Progenitor cell of endocrine pancreas (in vitro differentiated cells): ENCODE results near the gene TSPAN19. TPM values are rescaled to one million over a fixed set of nuclear protein-coding genes. Genes with fewer than 3 reads are reported as not detected.

ENCODE experiments used
- DNase-seq: peaks from one replicate; pipeline ENCODE4 v3.0.0; 2021; ENCODE audit warnings: low spot score; ENCODE audit not compliant: unreplicated experiment
- H3K27ac Mint-ChIP-seq: 2 replicates; pipeline ENCODE4 v1.8.0; 2021; ENCODE audit warnings: mild to moderate bottlenecking, moderate library complexity, mixed read lengths
- H3K27me3 Mint-ChIP-seq: 2 replicates; pipeline ENCODE4 v1.8.0; 2021; ENCODE audit warnings: mixed read lengths
- H3K36me3 Mint-ChIP-seq: 2 replicates; pipeline ENCODE4 v1.8.0; 2022; ENCODE audit warnings: mixed read lengths; ENCODE audit not compliant: insufficient read depth
- H3K4me1 Mint-ChIP-seq: 2 replicates; pipeline ENCODE4 v1.8.0; 2021; ENCODE audit warnings: low read depth, mixed read lengths
- H3K4me3 Mint-ChIP-seq: 2 replicates; pipeline ENCODE4 v1.8.0; 2021; ENCODE audit warnings: low read depth, mild to moderate bottlenecking, moderate library complexity, mixed read lengths
- H3K9me3 Mint-ChIP-seq: 2 replicates; pipeline ENCODE4 v1.8.0; 2021; ENCODE audit warnings: low read depth, mixed read lengths
- total RNA-seq: library from RNA; stranded (reverse); gene quantifications from 2 replicates; pipeline ENCODE4 v1.2.1, GENCODE V29; 2021
- TF ChIP-seq, protein P1 (sequence below): fragments of 200-600 bp; sonication (generic); IDR thresholded peaks from one replicate; pipeline ENCODE4 v1.5.0; 2021; ENCODE audit warnings: antibody characterized with exemption, mild to moderate bottlenecking; ENCODE audit not compliant: unreplicated experiment

Gene TSPAN19
- total RNA-seq, 1 donor from 2014 or later = not detected

DNA sequence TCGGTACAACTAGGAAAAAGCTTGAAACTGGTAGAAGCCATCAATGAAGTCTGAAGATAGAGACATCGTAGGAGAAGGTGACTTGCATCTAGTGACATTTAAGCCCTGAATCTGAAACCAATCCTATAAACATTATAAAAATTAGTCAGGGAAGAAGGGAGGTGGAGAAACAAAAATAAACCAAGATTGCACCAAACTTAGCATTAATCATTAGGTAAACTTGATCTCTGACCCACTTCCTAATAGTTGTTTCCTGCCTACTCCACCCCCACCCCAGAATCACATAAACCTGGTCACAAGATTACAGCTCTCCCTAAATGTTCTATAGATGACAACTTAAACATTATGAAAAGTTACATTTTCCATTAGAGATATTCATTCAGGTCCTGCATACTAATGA is 40.4 kb downstream of the TSPAN19 start:
- Mint-ChIP-seq H3K36me3 (no peaks in the 10 kb centered on the region), H3K4me1 (peaks cover 9% of the 10 kb centered on the region), H3K27ac (no peak overlapping the region), H3K9me3 (no peaks in the 10 kb centered on the region), H3K27me3 (no peaks in the 10 kb centered on the region), H3K4me3 (no peak overlapping the region)
- TF ChIP-seq, protein P1, sequence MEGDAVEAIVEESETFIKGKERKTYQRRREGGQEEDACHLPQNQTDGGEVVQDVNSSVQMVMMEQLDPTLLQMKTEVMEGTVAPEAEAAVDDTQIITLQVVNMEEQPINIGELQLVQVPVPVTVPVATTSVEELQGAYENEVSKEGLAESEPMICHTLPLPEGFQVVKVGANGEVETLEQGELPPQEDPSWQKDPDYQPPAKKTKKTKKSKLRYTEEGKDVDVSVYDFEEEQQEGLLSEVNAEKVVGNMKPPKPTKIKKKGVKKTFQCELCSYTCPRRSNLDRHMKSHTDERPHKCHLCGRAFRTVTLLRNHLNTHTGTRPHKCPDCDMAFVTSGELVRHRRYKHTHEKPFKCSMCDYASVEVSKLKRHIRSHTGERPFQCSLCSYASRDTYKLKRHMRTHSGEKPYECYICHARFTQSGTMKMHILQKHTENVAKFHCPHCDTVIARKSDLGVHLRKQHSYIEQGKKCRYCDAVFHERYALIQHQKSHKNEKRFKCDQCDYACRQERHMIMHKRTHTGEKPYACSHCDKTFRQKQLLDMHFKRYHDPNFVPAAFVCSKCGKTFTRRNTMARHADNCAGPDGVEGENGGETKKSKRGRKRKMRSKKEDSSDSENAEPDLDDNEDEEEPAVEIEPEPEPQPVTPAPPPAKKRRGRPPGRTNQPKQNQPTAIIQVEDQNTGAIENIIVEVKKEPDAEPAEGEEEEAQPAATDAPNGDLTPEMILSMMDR = no peak
- no peak for DNase-seq

DNA sequence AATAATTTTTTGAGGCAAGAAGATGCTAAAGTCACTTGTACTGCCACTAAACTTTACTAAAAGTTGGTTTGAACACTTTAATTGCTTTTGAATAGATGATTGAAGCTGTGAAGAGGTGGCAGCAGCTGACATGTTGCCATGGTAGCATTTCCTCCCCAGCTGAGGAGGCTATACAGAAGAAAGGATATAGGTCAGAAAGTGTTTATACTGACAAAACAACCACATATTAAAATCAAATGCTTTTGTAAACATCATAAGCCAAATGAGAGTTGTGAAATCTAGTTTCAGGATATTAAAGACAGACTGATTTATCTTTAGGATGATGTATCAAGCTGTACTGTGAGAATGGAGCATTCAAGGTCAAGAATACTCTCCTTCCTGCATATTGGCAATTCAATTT is 41.7 kb downstream of the TSPAN19 start:
- peaks cover 9% of the 10 kb centered on the region for H3K4me1 Mint-ChIP-seq
- H3K27me3 Mint-ChIP-seq = no peaks in the 10 kb centered on the region
- no peaks in the 10 kb centered on the region for H3K9me3 Mint-ChIP-seq
- H3K27ac Mint-ChIP-seq = no peak overlapping the region
- no peak for DNase-seq
- no peak overlapping the region for H3K4me3 Mint-ChIP-seq
- no peaks in the 10 kb centered on the region for H3K36me3 Mint-ChIP-seq
- TF ChIP-seq, protein P1 = no peak

DNA sequence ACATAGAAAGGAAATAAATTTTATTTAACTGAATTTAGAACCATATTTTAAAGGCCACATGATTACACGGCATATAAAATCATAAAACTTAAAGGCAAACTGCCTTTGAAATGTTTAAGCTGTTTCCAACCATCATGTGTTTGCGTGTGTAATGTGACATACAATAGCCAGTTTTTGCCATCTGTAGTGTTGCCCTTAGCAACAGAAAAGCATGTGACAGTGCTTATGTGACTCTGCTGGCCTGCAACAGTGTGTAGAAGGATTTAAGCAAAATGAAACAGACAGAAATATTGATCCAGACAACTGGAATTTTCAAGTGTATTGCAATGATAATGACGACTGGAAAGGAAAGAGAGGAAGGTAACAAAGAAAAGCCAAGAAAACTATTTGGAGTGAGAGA is 49.5 kb downstream of the TSPAN19 start:
- Mint-ChIP-seq H3K4me1 (no peaks in the 10 kb centered on the region), H3K27me3 (no peaks in the 10 kb centered on the region), H3K9me3 (no peaks in the 10 kb centered on the region), H3K27ac (no peak overlapping the region), H3K36me3 (no peaks in the 10 kb centered on the region), H3K4me3 (no peak overlapping the region)
- TF ChIP-seq, protein P1 = no peak
- no peak for DNase-seq

DNA sequence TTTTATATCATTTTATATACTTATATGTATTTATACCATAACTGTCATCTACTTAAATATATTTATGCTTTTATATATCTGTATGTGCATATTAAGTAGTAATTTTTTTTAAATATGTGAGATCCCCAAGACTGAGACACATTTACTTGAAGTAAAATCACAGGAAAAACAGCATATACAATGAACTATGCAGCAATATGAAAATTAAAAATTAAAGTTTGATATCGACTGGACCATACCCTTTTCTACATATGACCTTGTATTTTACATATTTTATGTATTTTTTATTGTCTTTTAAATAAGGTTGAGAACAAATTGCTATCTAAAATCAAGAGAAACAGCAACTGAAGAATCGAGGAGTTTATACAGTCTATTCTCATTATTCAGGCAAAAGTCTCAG is 50.0 kb downstream of the TSPAN19 start:
- TF ChIP-seq, protein P1 = no peak
- no peak for DNase-seq
- no peaks in the 10 kb centered on the region for H3K27me3 Mint-ChIP-seq
- H3K4me3 Mint-ChIP-seq = no peak overlapping the region
- no peaks in the 10 kb centered on the region for H3K4me1 Mint-ChIP-seq
- no peaks in the 10 kb centered on the region for H3K36me3 Mint-ChIP-seq
- no peak overlapping the region for H3K27ac Mint-ChIP-seq
- no peaks in the 10 kb centered on the region for H3K9me3 Mint-ChIP-seq

DNA sequence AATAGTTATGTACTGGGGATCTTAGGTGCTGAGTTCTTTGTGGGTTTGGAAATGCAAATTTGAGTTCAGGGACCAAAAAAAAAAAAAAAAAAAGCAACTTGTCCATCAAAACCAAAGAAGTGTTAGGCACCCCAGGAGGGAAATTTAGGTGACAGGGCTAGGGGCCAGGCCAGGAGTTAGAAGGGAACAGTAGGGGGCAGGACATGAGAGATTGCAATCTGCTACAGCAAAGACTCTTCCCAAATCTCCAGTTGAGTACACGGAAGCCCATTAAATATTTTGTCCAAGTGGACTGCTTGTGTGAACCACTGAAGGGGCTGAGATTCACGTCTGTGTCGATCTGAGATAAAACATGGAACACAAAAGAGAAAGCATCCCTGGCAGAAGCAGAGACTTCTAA is 52.8 kb downstream of the TSPAN19 start:
- Mint-ChIP-seq H3K36me3 (no peaks in the 10 kb centered on the region), H3K27ac (no peak overlapping the region), H3K4me3 (no peak overlapping the region), H3K9me3 (no peaks in the 10 kb centered on the region), H3K4me1 (peaks cover 3% of the 10 kb centered on the region), H3K27me3 (no peaks in the 10 kb centered on the region)
- no peak for DNase-seq
- TF ChIP-seq, protein P1 = no peak
